SU-DHL-6 (cell line): ENCODE results near the gene FAM78B.

Experiments
- CTCF ChIP-seq: fragments of 200-600 bp; sonication (generic); IDR thresholded peaks from one replicate; pipeline ENCODE4 v1.5.1; 2017; ENCODE audit warnings: antibody characterized with exemption, mild to moderate bottlenecking, low read length, moderate library complexity; ENCODE audit not compliant: insufficient read depth, poor library complexity, severe bottlenecking
- EZH2phosphoT487 ChIP-seq: fragments of 200-600 bp; sonication (generic), shearing (Covaris generic); conservative IDR thresholded peaks from 2 replicates; pipeline ENCODE4 v1.6.1; 2018; ENCODE audit warnings: mild to moderate bottlenecking, antibody characterized with exemption, low read length, moderate library complexity, mixed read lengths

- TF ChIP-seq CTCF (no peak), EZH2phosphoT487 (no peak)
Measured at GRCh38 chr1:166086113-166086883, 80.5 kb downstream of the FAM78B start.
